Ovary (tissue), 9 donors: Measurements from ENCODE around the gene PDP2. TPM values are rescaled to one million over a fixed set of nuclear protein-coding genes. Genes with fewer than 3 reads are reported as not detected.

ENCODE experiments used
- DNase-seq, 5 donors: peaks; one replicate each; pipeline ENCODE4 v3.0.0-alpha.2; 2019 to 2020
- H3K27ac ChIP-seq, 2 donors: fragments of 200-600 bp; one replicate each; pipeline versions ENCODE4 v1.5.1 to v1.8.0; 2019 to 2022
- H3K27me3 ChIP-seq: fragments of 200-600 bp; one replicate; pipeline ENCODE4 v1.8.0; 2022
- H3K36me3 ChIP-seq: fragments of 200-600 bp; sonication (generic); one replicate; pipeline ENCODE4 v1.5.1; 2019
- H3K4me1 ChIP-seq: one replicate; pipeline ENCODE4 v1.8.1; 2013; ENCODE audit warnings: mild to moderate bottlenecking, moderate library complexity; ENCODE audit not compliant: insufficient read depth
- H3K4me3 ChIP-seq: fragments of 200-600 bp; sonication (generic); one replicate; pipeline ENCODE4 v1.5.1; 2017
- H3K9me3 ChIP-seq, 2 donors: fragments of 200-600 bp in 1 of 2; sonication (generic) in 1 of 2; one replicate each; pipeline versions ENCODE4 v1.5.1 to v1.8.1; 2013 to 2019; ENCODE audit warnings: mild to moderate bottlenecking in 1 of 2, moderate library complexity in 1 of 2
- EP300 ChIP-seq: sonication (generic); formaldehyde crosslinking; IDR thresholded peaks from one replicate; pipeline ENCODE4 v1.6.1; 2017; ENCODE audit warnings: antibody characterized with exemption
- POLR2A ChIP-seq: fragments of 450-650 bp; IDR thresholded peaks from one replicate; pipeline ENCODE4 v1.6.1; 2017; ENCODE audit warnings: antibody characterized with exemption, mild to moderate bottlenecking, moderate library complexity
- WGBS, 3 donors: extraction: QIAGEN DNeasy Blood & Tissue Kit in 1 of 3; methylation state at CpG; one replicate each; pipeline versions ENCODE4 v1.1.5 to v1.1.7; 2013 to 2017; 5-methylcytosine and 5-hydroxymethylcytosine counted together
- intact Hi-C, 4 donors: fragments of 100-400 bp; cut with DNase I; formaldehyde crosslinking; loops; one replicate each; pipeline versions ENCODE4 v1.11.0 to v1.15.1; 2022 to 2023
- polyA plus RNA-seq, 2 donors: library from polyadenylated mRNA; stranded (reverse); fragments of 200-250 nt in 1 of 2; fragments of 350-450 nt in 1 of 2; fragmentation: Illumina TruSeq in 1 of 2; extraction: RNeasy Lipid Tissue Mini Kit (QIAGEN cat#74804) in 1 of 2; gene quantifications; one replicate each; pipeline ENCODE4 v1.2.3, GENCODE V29; 2013 to 2014
- total RNA-seq, 7 donors: library from RNA; depleted of rRNA in 2 of 7; stranded (reverse); fragments of >200 nt in 2 of 7; fragmentation: NEBNext Ultra II Directional in 3 of 7; extraction: Animal tissue kit (Norgen Biotek cat#: 25700) in 3 of 7; gene quantifications; one replicate each; pipeline versions ENCODE4 v1.1.0 to v1.2.4, GENCODE V29; 2016 to 2023
- TF ChIP-seq, protein P1 (sequence below), 3 donors: fragments of 450-650 bp in 2 of 3; fragments of 200-600 bp in 1 of 3; IDR thresholded peaks; one replicate each; pipeline versions ENCODE4 v1.5.1 to v1.8.0; 2016 to 2022; ENCODE audit warnings: antibody characterized with exemption in 3 of 3, mild to moderate bottlenecking in 1 of 3
- donor health status: DM: no; HTN: no; CAD: no; lungs with moderate emphysema.
- donor health status: DM: no; HTN: no; CAD: no.
- donor health status: Bipolar disorder and iron deficiency.
- donor health status: DM: yes; HTN: yes; CAD: no.
- donor health status: DM: no; HTN: no; CAD: no.
- donor health status: DM: yes; HTN: yes; CAD: no.

Gene PDP2
- total and polyA plus RNA-seq, 9 donors, result 3.9 to 27.9 (median 18.5) TPM

DNA sequence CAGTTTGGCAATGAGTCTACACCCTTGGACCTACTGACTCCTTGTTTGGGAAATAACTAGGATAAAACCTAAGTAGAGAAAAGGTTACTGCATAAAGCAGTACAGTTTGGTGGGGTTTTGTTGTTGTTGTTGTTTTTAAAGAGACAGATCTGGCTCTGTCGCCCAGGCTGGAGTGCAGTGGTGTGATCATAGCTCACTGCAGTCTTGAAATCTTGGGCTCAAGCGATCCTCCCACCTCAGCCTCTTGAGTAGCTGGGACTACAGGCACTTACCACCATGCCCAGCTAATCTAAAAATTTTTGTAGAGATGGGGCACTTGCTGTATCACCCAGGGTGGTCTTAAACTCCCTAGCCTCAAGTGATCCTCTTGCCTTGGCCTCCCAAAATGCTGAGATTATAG lies 1.2 kb downstream of the PDP2 start:
- 46 to 53% (median 50%) methylated on average over 2 of the region's 2 CpGs for WGBS, 3 donors

DNA sequence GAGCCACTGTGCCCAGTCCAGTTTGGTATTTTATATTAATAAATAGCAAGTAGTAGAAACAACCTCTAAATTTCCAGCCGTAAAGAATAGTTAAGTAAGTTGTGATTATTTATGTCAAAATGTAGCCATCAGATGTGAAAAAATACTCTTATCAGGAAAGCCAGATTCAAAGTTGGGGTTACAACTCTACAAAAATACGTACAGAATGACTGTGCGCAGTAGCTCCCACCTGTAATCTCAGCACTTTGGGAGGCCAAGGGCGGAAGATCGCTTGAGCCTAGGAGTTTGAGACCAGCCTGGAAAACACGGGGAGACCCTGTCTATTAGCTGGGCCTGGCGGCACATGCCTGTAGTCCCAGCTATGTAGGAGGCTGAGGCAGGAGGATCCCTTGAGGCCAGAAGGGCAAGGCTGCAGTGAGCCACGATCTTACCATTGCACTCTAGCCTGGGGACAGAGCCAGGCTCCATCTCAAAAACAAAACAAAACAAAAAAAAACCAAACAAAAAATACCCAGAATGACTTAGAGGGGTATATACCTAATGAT lies 1.7 kb downstream of the PDP2 start:
- no peak for DNase-seq
- 76 to 81% (median 78%) methylated on average over 8 of the region's 8 CpGs for WGBS, 3 donors
- no peak overlapping the region for H3K27ac ChIP-seq
- peaks cover 3% of the 10 kb centered on the region for H3K4me1 ChIP-seq
- H3K9me3 ChIP-seq, result no peaks in the 10 kb centered on the region
- no peaks in the 10 kb centered on the region for H3K36me3 ChIP-seq
- no peak for TF ChIP-seq POLR2A
- TF ChIP-seq, protein P1, sequence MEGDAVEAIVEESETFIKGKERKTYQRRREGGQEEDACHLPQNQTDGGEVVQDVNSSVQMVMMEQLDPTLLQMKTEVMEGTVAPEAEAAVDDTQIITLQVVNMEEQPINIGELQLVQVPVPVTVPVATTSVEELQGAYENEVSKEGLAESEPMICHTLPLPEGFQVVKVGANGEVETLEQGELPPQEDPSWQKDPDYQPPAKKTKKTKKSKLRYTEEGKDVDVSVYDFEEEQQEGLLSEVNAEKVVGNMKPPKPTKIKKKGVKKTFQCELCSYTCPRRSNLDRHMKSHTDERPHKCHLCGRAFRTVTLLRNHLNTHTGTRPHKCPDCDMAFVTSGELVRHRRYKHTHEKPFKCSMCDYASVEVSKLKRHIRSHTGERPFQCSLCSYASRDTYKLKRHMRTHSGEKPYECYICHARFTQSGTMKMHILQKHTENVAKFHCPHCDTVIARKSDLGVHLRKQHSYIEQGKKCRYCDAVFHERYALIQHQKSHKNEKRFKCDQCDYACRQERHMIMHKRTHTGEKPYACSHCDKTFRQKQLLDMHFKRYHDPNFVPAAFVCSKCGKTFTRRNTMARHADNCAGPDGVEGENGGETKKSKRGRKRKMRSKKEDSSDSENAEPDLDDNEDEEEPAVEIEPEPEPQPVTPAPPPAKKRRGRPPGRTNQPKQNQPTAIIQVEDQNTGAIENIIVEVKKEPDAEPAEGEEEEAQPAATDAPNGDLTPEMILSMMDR (IDR thresholded peaks at IDR 0.05), result no peak
- no peak for TF ChIP-seq EP300
- intact Hi-C loops, result no loop called here
- no peaks in the 10 kb centered on the region for H3K27me3 ChIP-seq
- no peak overlapping the region for H3K4me3 ChIP-seq

More for the DNA sequence above, 1.2 kb downstream of the PDP2 start:
- H3K9me3 ChIP-seq, result no peaks in the 10 kb centered on the region
- no peaks in the 10 kb centered on the region for H3K27me3 ChIP-seq
- no peak for DNase-seq
- H3K36me3 ChIP-seq, result no peaks in the 10 kb centered on the region
- H3K27ac ChIP-seq, result peak overlapping the region; percentile 46 to 77
- TF ChIP-seq POLR2A (no peak), EP300 (no peak)
- TF ChIP-seq, protein P1 (IDR thresholded peaks at IDR 0.05), result no peak
- H3K4me3 ChIP-seq, result peak overlapping the region; percentile 62
- peaks cover 3% of the 10 kb centered on the region for H3K4me1 ChIP-seq
- intact Hi-C loops, result no loop called here

GRCh38 chr16:66882702-66883101 lies 2.4 kb downstream of the PDP2 start:
- intact Hi-C loops, result no loop called here
- 97 to 98% (median 97%) methylated on average over 3 of the region's 3 CpGs for WGBS, 3 donors
- TF ChIP-seq EP300 (no peak), POLR2A (no peak)
- TF ChIP-seq, protein P1 (IDR thresholded peaks at IDR 0.05), result no peak
- H3K9me3 ChIP-seq, result no peaks in the 10 kb centered on the region
- peaks cover 3% of the 10 kb centered on the region for H3K4me1 ChIP-seq
- no peaks in the 10 kb centered on the region for H3K27me3 ChIP-seq
- DNase-seq, result no peak
- H3K27ac ChIP-seq, result no peak overlapping the region
- no peak overlapping the region for H3K4me3 ChIP-seq
- H3K36me3 ChIP-seq, result no peaks in the 10 kb centered on the region

GRCh38 chr16:66885491-66885890 lies 5.2 kb downstream of the PDP2 start:
- intact Hi-C loops, result no loop called here
- Histone ChIP-seq H3K4me1 (peaks cover 3% of the 10 kb centered on the region), H3K27me3 (no peaks in the 10 kb centered on the region), H3K27ac (no peak overlapping the region), H3K36me3 (no peaks in the 10 kb centered on the region), H3K4me3 (no peak overlapping the region), H3K9me3 (no peaks in the 10 kb centered on the region)
- 65 to 84% (median 77%) methylated on average over 12 of the region's 12 CpGs for WGBS, 3 donors
- no peak for DNase-seq
- TF ChIP-seq EP300 (no peak), POLR2A (no peak)
- TF ChIP-seq, protein P1 (IDR thresholded peaks at IDR 0.05), result no peak
